Measurements from ENCODE around the gene TSPAN7. TPM values are rescaled to one million over a fixed set of nuclear protein-coding genes. Genes with fewer than 3 reads are reported as not detected.

Gene TSPAN7
- total and polyA plus RNA-seq, 2 of the 8 experiments (the other 6 are each of a cell fraction or from before 2014, with no cell fraction given): 32.1 to 37.7 TPM

GRCh38 chrX:38639730-38640129 lies 78.4 kb downstream of the TSPAN7 start:
- no peak overlapping the region for H3K27ac ChIP-seq (ENCODE audit: low read depth, low read length)
- H3K4me1 ChIP-seq (replicated peaks in 1 of 4; ENCODE audit: control insufficient read depth in 3 of 4, insufficient read depth in 4 of 4, low read length in 3 of 4): no peaks in the 10 kb centered on the region
- H3K4me2 ChIP-seq (ENCODE audit: insufficient read depth in 1 of 2, low read depth in 2 of 2, low read length in 2 of 2): no peak overlapping the region
- H3K56ac ChIP-seq (replicated peaks; ENCODE audit: insufficient read length, low read depth, low read length): no peak overlapping the region
- H3K9ac ChIP-seq (replicated peaks in 1 of 4; ENCODE audit: extremely low read depth in 1 of 4, low read depth in 3 of 4, low read length in 3 of 4): no peak overlapping the region
- H3K79me2 ChIP-seq (ENCODE audit: control insufficient read depth in 1 of 2, insufficient read depth in 2 of 2, low read length in 2 of 2): no peaks in the 10 kb centered on the region
- no peaks in the 10 kb centered on the region for H3K79me1 ChIP-seq (ENCODE audit: low read depth, low read length)
- H4K91ac ChIP-seq (replicated peaks; ENCODE audit: insufficient read length, low read length): no peak overlapping the region
- DNase-seq (ENCODE audit: low read depth in 1 of 2, low spot score in 2 of 2): no peak
- H3K18ac ChIP-seq (ENCODE audit: extremely low read depth, low read length): no peak overlapping the region
- no peak overlapping the region for H2BK15ac ChIP-seq (ENCODE audit: low read length)
- H2AK5ac ChIP-seq (ENCODE audit: low read depth, low read length): no peak overlapping the region
- no peak for FAIRE-seq
- no peaks in the 10 kb centered on the region for H3K9me3 ChIP-seq (ENCODE audit: insufficient read depth in 2 of 2, low read depth in 1 of 2, low read length in 1 of 2)
- H3K23ac ChIP-seq (ENCODE audit: insufficient read length): no peak overlapping the region
- no peak overlapping the region for H2BK5ac ChIP-seq (ENCODE audit: low read depth, low read length)
- no peaks in the 10 kb centered on the region for H3K27me3 ChIP-seq (replicated peaks in 1 of 4; ENCODE audit: control insufficient read depth in 3 of 4, extremely low read depth in 1 of 4, insufficient read depth in 3 of 4, low read length in 3 of 4)
- ChIA-PET POLR2A (ENCODE audit: partially characterized antibody) (no interaction called here), CTCF (ENCODE audit: partially characterized antibody) (no interaction called here)
- no peak overlapping the region for H3K14ac ChIP-seq (ENCODE audit: insufficient read length)
- no peak overlapping the region for H4K8ac ChIP-seq (ENCODE audit: extremely low read depth, insufficient read depth, low read length)
- TF ChIP-seq RBBP5 (IDR thresholded peaks at IDR 0.05; ENCODE audit: borderline replicate concordance, low read depth, low read length) (no peak), FOSL1 (IDR thresholded peaks at IDR 0.05; ENCODE audit: insufficient read depth, low read depth, low read length) (no peak), RXRA (IDR thresholded peaks at IDR 0.05; ENCODE audit: insufficient read depth, low read depth, low read length) (no peak), SP4 (IDR thresholded peaks at IDR 0.05; ENCODE audit: low read length) (no peak), EP300 (IDR thresholded peaks at IDR 0.05; ENCODE audit: borderline replicate concordance in 1 of 2, low read depth in 2 of 2, low read length in 2 of 2) (no peak), CBX5 (IDR thresholded peaks at IDR 0.05; ENCODE audit: low read depth, low read length) (no peak), HDAC6 (IDR thresholded peaks at IDR 0.05; ENCODE audit: low read depth, low read length) (no peak), GTF2F1 (IDR thresholded peaks at IDR 0.05; ENCODE audit: borderline replicate concordance, low read depth, low read length) (no peak), TAF1 (IDR thresholded peaks at IDR 0.05; ENCODE audit: low read depth, low read length) (no peak), SIRT6 (IDR thresholded peaks at IDR 0.05; ENCODE audit: low read length) (no peak), TEAD4 (IDR thresholded peaks at IDR 0.05; ENCODE audit: low read depth, low read length) (no peak), TCF12 (IDR thresholded peaks at IDR 0.05; ENCODE audit: low read depth, low read length) (no peak), RFX5 (IDR thresholded peaks at IDR 0.05; ENCODE audit: borderline replicate concordance, low read depth, low read length) (no peak), JUN (IDR thresholded peaks at IDR 0.05; ENCODE audit: low read depth, low read length) (no peak)
- H4K20me1 ChIP-seq (replicated peaks in 1 of 2; ENCODE audit: control insufficient read depth in 1 of 2, insufficient read depth in 2 of 2, low read length in 2 of 2): no peaks in the 10 kb centered on the region
- no peak overlapping the region for H3K4ac ChIP-seq (replicated peaks; ENCODE audit: insufficient read length, low read depth, low read length)
- H2BK120ac ChIP-seq (replicated peaks; ENCODE audit: low read depth, low read length): no peak overlapping the region
- no peak overlapping the region for H3K4me3 ChIP-seq (ENCODE audit: extremely low read depth in 1 of 4, insufficient read depth in 2 of 4, low read depth in 3 of 4, low read length in 4 of 4)
- H2BK20ac ChIP-seq (ENCODE audit: low read length): no peak overlapping the region
- no peak overlapping the region for H2AFZ ChIP-seq (ENCODE audit: low read length)
- no peaks in the 10 kb centered on the region for H3K36me3 ChIP-seq (ENCODE audit: control insufficient read depth in 2 of 4, insufficient read depth in 4 of 4, low read length in 3 of 4)
- no peak overlapping the region for H4K5ac ChIP-seq (ENCODE audit: insufficient read length, low read depth, low read length)
- no peaks in the 10 kb centered on the region for H3K23me2 ChIP-seq (ENCODE audit: low read depth, low read length)
- no peak overlapping the region for H2BK12ac ChIP-seq (ENCODE audit: low read depth, low read length)

Measured in H1 (cell line).